SK-N-SH treated with all-trans-retinoic acid at 6 μM for 48 hours (cell line): ENCODE data around the gene SERPINB5.

Source experiments
- ARNTL ChIP-seq: fragments of 450-650 bp; formaldehyde crosslinking; IDR thresholded peaks from 2 replicates; pipeline ENCODE4 v1.5.0; 2020; ENCODE audit warnings: low read depth, mild to moderate bottlenecking, moderate library complexity, borderline replicate concordance
- CSDC2 ChIP-seq: fragments of 250-450 bp; sonication (Bioruptor Pico); IDR thresholded peaks from 2 replicates; pipeline ENCODE4 v1.5.0; 2020; ENCODE audit warnings: mild to moderate bottlenecking, moderate library complexity
- ESRRG ChIP-seq: fragments of 250-450 bp; sonication (Bioruptor Pico); IDR thresholded peaks from 2 replicates; pipeline ENCODE4 v1.6.1; 2021; ENCODE audit warnings: mild to moderate bottlenecking
- RARB ChIP-seq: fragments of 250-450 bp; sonication (Bioruptor Pico); IDR thresholded peaks from 2 replicates; pipeline ENCODE4 v1.8.0; 2021; ENCODE audit warnings: mild to moderate bottlenecking, moderate library complexity
- TCF4 ChIP-seq: fragments of 250-450 bp; sonication (Bioruptor Pico); IDR thresholded peaks from 2 replicates; pipeline ENCODE4 v1.8.0; 2021; ENCODE audit warnings: mild to moderate bottlenecking, moderate library complexity, borderline replicate concordance
- TOX ChIP-seq: fragments of 250-450 bp; sonication (Bioruptor Pico); IDR thresholded peaks from 2 replicates; pipeline ENCODE4 v1.8.0; 2021; ENCODE audit warnings: mild to moderate bottlenecking, moderate library complexity, borderline replicate concordance
- ZC3H10 ChIP-seq: fragments of 250-450 bp; sonication (Bioruptor Pico); IDR thresholded peaks from 2 replicates; pipeline ENCODE4 v1.5.1; 2021; ENCODE audit warnings: mild to moderate bottlenecking, moderate library complexity
- ZNF565 ChIP-seq: fragments of 450-650 bp; formaldehyde crosslinking; conservative IDR thresholded peaks from 2 replicates; pipeline ENCODE4 v1.5.0; 2020; ENCODE audit warnings: low read depth, mild to moderate bottlenecking, moderate library complexity
- TF ChIP-seq, protein P1 (sequence below): fragments of 250-450 bp; sonication (Bioruptor Pico); IDR thresholded peaks from 2 replicates; pipeline ENCODE4 v1.5.1; 2021; ENCODE audit warnings: mild to moderate bottlenecking, moderate library complexity
- TF ChIP-seq, protein P2 (sequence below): fragments of 250-450 bp; sonication (Bioruptor Pico); IDR thresholded peaks from 2 replicates; pipeline ENCODE4 v1.8.0; 2020; ENCODE audit warnings: mild to moderate bottlenecking, moderate library complexity, borderline replicate concordance
- TF ChIP-seq, protein P3 (sequence below): fragments of 250-450 bp; sonication (Bioruptor Pico); IDR thresholded peaks from 2 replicates; pipeline ENCODE4 v1.5.1; 2020; ENCODE audit warnings: low read depth, mild to moderate bottlenecking, moderate library complexity

DNA sequence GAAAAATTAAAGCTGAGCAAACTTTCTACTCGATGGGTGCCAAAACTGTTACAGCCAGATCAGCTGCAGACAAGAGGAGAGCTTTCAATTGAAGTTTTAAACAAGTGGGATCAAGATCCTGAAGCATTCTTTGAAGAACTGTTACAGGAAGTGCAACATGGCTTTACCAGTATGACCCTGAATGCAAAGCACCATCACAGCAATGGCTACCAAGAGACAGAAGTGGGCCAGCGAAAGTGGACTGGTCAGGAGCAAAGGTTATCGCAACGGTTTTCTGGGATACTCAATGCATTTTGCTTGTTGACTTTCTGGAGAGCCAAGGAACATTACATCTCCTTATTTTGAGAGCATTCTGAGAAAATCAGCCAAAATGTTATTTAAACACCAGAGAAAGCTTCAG is 9.1 kb upstream of the SERPINB5 start:
- no peak for TF ChIP-seq RARB (CRISPR knock-in tag)
- TF ChIP-seq, protein P1, sequence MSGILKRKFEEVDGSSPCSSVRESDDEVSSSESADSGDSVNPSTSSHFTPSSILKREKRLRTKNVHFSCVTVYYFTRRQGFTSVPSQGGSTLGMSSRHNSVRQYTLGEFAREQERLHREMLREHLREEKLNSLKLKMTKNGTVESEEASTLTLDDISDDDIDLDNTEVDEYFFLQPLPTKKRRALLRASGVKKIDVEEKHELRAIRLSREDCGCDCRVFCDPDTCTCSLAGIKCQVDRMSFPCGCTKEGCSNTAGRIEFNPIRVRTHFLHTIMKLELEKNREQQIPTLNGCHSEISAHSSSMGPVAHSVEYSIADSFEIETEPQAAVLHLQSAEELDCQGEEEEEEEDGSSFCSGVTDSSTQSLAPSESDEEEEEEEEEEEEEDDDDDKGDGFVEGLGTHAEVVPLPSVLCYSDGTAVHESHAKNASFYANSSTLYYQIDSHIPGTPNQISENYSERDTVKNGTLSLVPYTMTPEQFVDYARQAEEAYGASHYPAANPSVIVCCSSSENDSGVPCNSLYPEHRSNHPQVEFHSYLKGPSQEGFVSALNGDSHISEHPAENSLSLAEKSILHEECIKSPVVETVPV (CRISPR knock-in tag): no peak
- TF ChIP-seq ARNTL (CRISPR knock-in tag): no peak
- TF ChIP-seq TCF4 (CRISPR knock-in tag): no peak
- no peak for TF ChIP-seq TOX
- no peak for TF ChIP-seq CSDC2 (CRISPR knock-in tag)
- no peak for TF ChIP-seq ZNF565 (CRISPR knock-in tag)
- TF ChIP-seq, protein P2, sequence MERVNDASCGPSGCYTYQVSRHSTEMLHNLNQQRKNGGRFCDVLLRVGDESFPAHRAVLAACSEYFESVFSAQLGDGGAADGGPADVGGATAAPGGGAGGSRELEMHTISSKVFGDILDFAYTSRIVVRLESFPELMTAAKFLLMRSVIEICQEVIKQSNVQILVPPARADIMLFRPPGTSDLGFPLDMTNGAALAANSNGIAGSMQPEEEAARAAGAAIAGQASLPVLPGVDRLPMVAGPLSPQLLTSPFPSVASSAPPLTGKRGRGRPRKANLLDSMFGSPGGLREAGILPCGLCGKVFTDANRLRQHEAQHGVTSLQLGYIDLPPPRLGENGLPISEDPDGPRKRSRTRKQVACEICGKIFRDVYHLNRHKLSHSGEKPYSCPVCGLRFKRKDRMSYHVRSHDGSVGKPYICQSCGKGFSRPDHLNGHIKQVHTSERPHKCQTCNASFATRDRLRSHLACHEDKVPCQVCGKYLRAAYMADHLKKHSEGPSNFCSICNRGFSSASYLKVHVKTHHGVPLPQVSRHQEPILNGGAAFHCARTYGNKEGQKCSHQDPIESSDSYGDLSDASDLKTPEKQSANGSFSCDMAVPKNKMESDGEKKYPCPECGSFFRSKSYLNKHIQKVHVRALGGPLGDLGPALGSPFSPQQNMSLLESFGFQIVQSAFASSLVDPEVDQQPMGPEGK (CRISPR knock-in tag): no peak
- no peak for TF ChIP-seq ESRRG
- TF ChIP-seq, protein P3, sequence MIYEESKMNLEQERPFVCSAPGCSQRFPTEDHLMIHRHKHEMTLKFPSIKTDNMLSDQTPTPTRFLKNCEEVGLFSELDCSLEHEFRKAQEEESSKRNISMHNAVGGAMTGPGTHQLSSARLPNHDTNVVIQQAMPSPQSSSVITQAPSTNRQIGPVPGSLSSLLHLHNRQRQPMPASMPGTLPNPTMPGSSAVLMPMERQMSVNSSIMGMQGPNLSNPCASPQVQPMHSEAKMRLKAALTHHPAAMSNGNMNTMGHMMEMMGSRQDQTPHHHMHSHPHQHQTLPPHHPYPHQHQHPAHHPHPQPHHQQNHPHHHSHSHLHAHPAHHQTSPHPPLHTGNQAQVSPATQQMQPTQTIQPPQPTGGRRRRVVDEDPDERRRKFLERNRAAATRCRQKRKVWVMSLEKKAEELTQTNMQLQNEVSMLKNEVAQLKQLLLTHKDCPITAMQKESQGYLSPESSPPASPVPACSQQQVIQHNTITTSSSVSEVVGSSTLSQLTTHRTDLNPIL (CRISPR knock-in tag): no peak
- TF ChIP-seq ZC3H10 (CRISPR knock-in tag): no peak
